H1 (cell line): ENCODE measurements around the gene OR13C9. TPM values are rescaled to one million over a fixed set of nuclear protein-coding genes. Genes with fewer than 3 reads are reported as not detected.
"Not testable (repeated sequence)": the region's sequence is repeated elsewhere in the genome, so short reads cannot be mapped to it uniquely, and the experiment has no call there.

Source experiments
- CTCF ChIA-PET: fragments of 300-600 bp; sonication (Branson Sonifier 250); formaldehyde crosslinking; loops from one replicate; lab custom pipeline; 2021; ENCODE audit not compliant: partially characterized antibody; lab: Charles Lee
- POLR2A ChIA-PET: fragments of 300-600 bp; sonication (Branson Sonifier 250); formaldehyde crosslinking; loops from one replicate; lab custom pipeline; 2021; ENCODE audit warnings: inconsistent platforms; ENCODE audit not compliant: partially characterized antibody; lab: Charles Lee
- DNase-seq, 2 experiments: peaks; one replicate each; pipeline versions ENCODE4 v3.0.0 to v3.0.0-alpha.2; 2010 to 2022; ENCODE audit warnings: low spot score in 2 of 2, low read depth in 1 of 2, mixed read lengths in 1 of 2
- FAIRE-seq: peaks from 2 replicates; lab custom pipeline; 2011; peaks lifted over from hg19 to GRCh38; lab: Jason Lieb, UNC
- H2AFZ ChIP-seq: 2 replicates; pipeline ENCODE4 v1.8.1; 2012; ENCODE audit warnings: low read length, inconsistent platforms
- H2AK5ac ChIP-seq: 2 replicates; pipeline ENCODE4 v1.6.1; 2013; ENCODE audit warnings: low read depth, low read length
- H2BK120ac ChIP-seq: replicated peaks from 2 replicates; pipeline ENCODE3; 2013; ENCODE audit warnings: low read depth, low read length, inconsistent platforms
- H2BK12ac ChIP-seq: 2 replicates; pipeline ENCODE4 v1.6.1; 2013; ENCODE audit warnings: low read depth, low read length
- H2BK15ac ChIP-seq: 2 replicates; pipeline ENCODE4 v1.6.1; 2013; ENCODE audit warnings: low read length
- H2BK20ac ChIP-seq: 2 replicates; pipeline ENCODE4 v1.6.1; 2013; ENCODE audit warnings: low read length
- H2BK5ac ChIP-seq: 2 replicates; pipeline ENCODE4 v1.6.1; 2013; ENCODE audit warnings: low read depth, low read length
- H3K14ac ChIP-seq: 2 replicates; pipeline ENCODE4 v1.6.1; 2013; ENCODE audit warnings: inconsistent platforms; ENCODE audit not compliant: insufficient read length
- H3K18ac ChIP-seq: 2 replicates; pipeline ENCODE4 v1.6.1; 2013; ENCODE audit warnings: low read length; ENCODE audit errors: extremely low read depth
- H3K23ac ChIP-seq: 2 replicates; pipeline ENCODE4 v1.6.1; 2013; ENCODE audit warnings: inconsistent platforms; ENCODE audit not compliant: insufficient read length
- H3K23me2 ChIP-seq: 2 replicates; pipeline ENCODE4 v1.6.1; 2013; ENCODE audit warnings: low read depth, low read length
- H3K27ac ChIP-seq: 2 replicates; pipeline ENCODE4 v1.6.1; 2011; ENCODE audit warnings: low read depth, low read length, inconsistent platforms
- H3K27me3 ChIP-seq, 4 experiments: replicated peaks in 1 of 4; 1 replicate in 1 of 4; 2 replicates in 3 of 4; pipeline versions ENCODE4 v1.6.1 to v1.8.1; 2011 to 2013; ENCODE audit warnings: low read length in 3 of 4, mild to moderate bottlenecking in 3 of 4, inconsistent platforms in 2 of 4, mixed read lengths in 2 of 4, moderate library complexity in 1 of 4; ENCODE audit not compliant: control insufficient read depth in 3 of 4, insufficient read depth in 3 of 4; ENCODE audit errors: extremely low read depth in 1 of 4
- H3K36me3 ChIP-seq, 4 experiments: 2 replicates each; pipeline versions ENCODE4 v1.6.1 to v1.8.1; 2011 to 2013; ENCODE audit warnings: mild to moderate bottlenecking in 4 of 4, low read length in 3 of 4, moderate library complexity in 2 of 4, control low read depth in 1 of 4, inconsistent platforms in 1 of 4; ENCODE audit not compliant: insufficient read depth in 4 of 4, control insufficient read depth in 2 of 4
- H3K4ac ChIP-seq: replicated peaks from 2 replicates; pipeline ENCODE3; 2013; ENCODE audit warnings: low read length, low read depth, mixed read lengths, inconsistent platforms; ENCODE audit not compliant: insufficient read length
- H3K4me1 ChIP-seq, 4 experiments: replicated peaks in 1 of 4; 1 replicate in 1 of 4; 2 replicates in 3 of 4; pipeline versions ENCODE4 v1.6.1 to v1.8.1; 2011 to 2013; ENCODE audit warnings: low read length in 3 of 4, inconsistent platforms in 2 of 4, mixed read lengths in 1 of 4; ENCODE audit not compliant: insufficient read depth in 4 of 4, control insufficient read depth in 3 of 4
- H3K4me2 ChIP-seq, 2 experiments: 2 replicates each; pipeline versions ENCODE4 v1.6.1 to v1.8.1; 2011 to 2013; ENCODE audit warnings: low read depth in 2 of 2, low read length in 2 of 2, control low read depth in 1 of 2, inconsistent platforms in 1 of 2, mild to moderate bottlenecking in 1 of 2; ENCODE audit not compliant: insufficient read depth in 1 of 2
- H3K4me3 ChIP-seq, 4 experiments: fragments of 200-600, 300-600 bp in 1 of 4; sonication (generic), shearing (Covaris generic), sonication (Bioruptor Twin) in 1 of 4; 2 replicates each; pipeline versions ENCODE4 v1.5.1 to v1.8.1; 2011 to 2016; ENCODE audit warnings: low read length in 4 of 4, low read depth in 3 of 4, control low read depth in 2 of 4, inconsistent platforms in 2 of 4, mild to moderate bottlenecking in 2 of 4, mixed read lengths in 1 of 4, moderate library complexity in 1 of 4; ENCODE audit not compliant: insufficient read depth in 2 of 4; ENCODE audit errors: extremely low read depth in 1 of 4
- H3K56ac ChIP-seq: replicated peaks from 2 replicates; pipeline ENCODE3; 2013; ENCODE audit warnings: low read depth, mild to moderate bottlenecking, mixed read lengths, low read length, inconsistent platforms; ENCODE audit not compliant: insufficient read length
- H3K79me1 ChIP-seq: 2 replicates; pipeline ENCODE4 v1.6.1; 2013; ENCODE audit warnings: low read depth, low read length, control low read depth
- H3K79me2 ChIP-seq, 2 experiments: 2 replicates each; pipeline versions ENCODE4 v1.6.1 to v1.8.1; 2012 to 2013; ENCODE audit warnings: low read length in 2 of 2, mild to moderate bottlenecking in 2 of 2, inconsistent platforms in 1 of 2; ENCODE audit not compliant: insufficient read depth in 2 of 2, control insufficient read depth in 1 of 2
- H3K9ac ChIP-seq, 4 experiments: replicated peaks in 1 of 4; 1 replicate in 1 of 4; 2 replicates in 3 of 4; pipeline versions ENCODE4 v1.6.1 to v1.8.1; 2011 to 2013; ENCODE audit warnings: low read depth in 3 of 4, low read length in 3 of 4, control low read depth in 2 of 4, mild to moderate bottlenecking in 2 of 4, moderate library complexity in 2 of 4, inconsistent platforms in 1 of 4; ENCODE audit errors: extremely low read depth in 1 of 4
- H3K9me3 ChIP-seq, 2 experiments: 2 replicates each; pipeline versions ENCODE4 v1.6.1 to v1.8.1; 2012 to 2013; ENCODE audit warnings: mild to moderate bottlenecking in 2 of 2, moderate library complexity in 2 of 2, control low read depth in 1 of 2, inconsistent platforms in 1 of 2, low read depth in 1 of 2, low read length in 1 of 2, mixed read lengths in 1 of 2; ENCODE audit not compliant: insufficient read depth in 2 of 2
- H4K20me1 ChIP-seq, 2 experiments: replicated peaks in 1 of 2; 2 replicates each; pipeline versions ENCODE3 to v1.8.1; 2011 to 2013; ENCODE audit warnings: inconsistent platforms in 2 of 2, low read length in 2 of 2, mild to moderate bottlenecking in 1 of 2; ENCODE audit not compliant: insufficient read depth in 2 of 2, control insufficient read depth in 1 of 2
- H4K5ac ChIP-seq: 2 replicates; pipeline ENCODE4 v1.6.1; 2013; ENCODE audit warnings: low read length, low read depth, mixed read lengths, inconsistent platforms; ENCODE audit not compliant: insufficient read length
- H4K8ac ChIP-seq: 2 replicates; pipeline ENCODE4 v1.8.0; 2013; ENCODE audit warnings: mild to moderate bottlenecking, moderate library complexity, low read length, inconsistent platforms; ENCODE audit not compliant: insufficient read depth; ENCODE audit errors: extremely low read depth
- H4K91ac ChIP-seq: replicated peaks from 2 replicates; pipeline ENCODE3; 2013; ENCODE audit warnings: low read length, mixed read lengths, inconsistent platforms; ENCODE audit not compliant: insufficient read length
- WGBS, 2 experiments: shearing (Covaris generic) in 1 of 2; methylation state at CpG; one replicate each; pipeline versions ENCODE4 v1.1.6 to v1.1.7; 2013 to 2015; ENCODE audit warnings: low lambda C conversion rate in 2 of 2, mixed read lengths in 2 of 2, inconsistent platforms in 1 of 2, low coverage in 1 of 2, missing lambda C conversion rate in 1 of 2; ENCODE audit not compliant: insufficient replicate concordance in 2 of 2, insufficient coverage in 1 of 2, insufficient read length in 1 of 2; ENCODE audit errors: extremely low coverage in 1 of 2, missing lambda C conversion rate in 1 of 2; 5-methylcytosine and 5-hydroxymethylcytosine counted together
- polyA plus RNA-seq, 7 experiments: library from polyadenylated mRNA; depleted of rRNA in 3 of 7; stranded (reverse) in 5 of 7; unstranded in 2 of 7; fragments of >200 nt in 5 of 7; fragments of 200-250 nt in 2 of 7; gene quantifications; 1 replicate in 5 of 7; 2 replicates in 1 of 7; 4 replicates in 1 of 7; pipeline versions ENCODE4 v1.2.1 to v1.2.3, GENCODE V29; 2011 to 2013; ENCODE audit warnings: missing spikeins in 2 of 7, mixed read lengths in 2 of 7
- total RNA-seq: library from RNA; stranded (reverse); fragmentation: NEBNext Ultra II Directional; extraction: Animal tissue kit (Norgen Biotek cat#: 25700); gene quantifications from 2 replicates; pipeline ENCODE4 v1.2.1, GENCODE V29; 2021

Gene OR13C9
- total and polyA plus RNA-seq, 2 of the 8 experiments (the other 6 are each of a cell fraction or from before 2014, with no cell fraction given): not detected

GRCh38 chr9:104599313-104599712 lies 18.7 kb downstream of the OR13C9 start, which contains the start of gene OR13C5:
Gene OR13C5 (minus strand): TSS chr9:104599413. CDS start chr9:104599413, 0 bp downstream.
- H3K27ac ChIP-seq, H2BK120ac ChIP-seq, H2AFZ ChIP-seq, H3K36me3 ChIP-seq, H2BK5ac ChIP-seq, H3K9ac ChIP-seq, H3K4me3 ChIP-seq, H2BK12ac ChIP-seq, H3K9me3 ChIP-seq, H3K27me3 ChIP-seq, H4K5ac ChIP-seq, DNase-seq, H3K18ac ChIP-seq, H3K4me1 ChIP-seq, H3K23me2 ChIP-seq, H3K79me2 ChIP-seq, FAIRE-seq, H3K56ac ChIP-seq, H3K4ac ChIP-seq, H4K20me1 ChIP-seq, H4K91ac ChIP-seq, H3K79me1 ChIP-seq, H2BK20ac ChIP-seq, H3K14ac ChIP-seq, POLR2A ChIA-PET, H2BK15ac ChIP-seq, H3K23ac ChIP-seq, H4K8ac ChIP-seq, CTCF ChIA-PET, H2AK5ac ChIP-seq, H3K4me2 ChIP-seq: not testable (repeated sequence)

DNA sequence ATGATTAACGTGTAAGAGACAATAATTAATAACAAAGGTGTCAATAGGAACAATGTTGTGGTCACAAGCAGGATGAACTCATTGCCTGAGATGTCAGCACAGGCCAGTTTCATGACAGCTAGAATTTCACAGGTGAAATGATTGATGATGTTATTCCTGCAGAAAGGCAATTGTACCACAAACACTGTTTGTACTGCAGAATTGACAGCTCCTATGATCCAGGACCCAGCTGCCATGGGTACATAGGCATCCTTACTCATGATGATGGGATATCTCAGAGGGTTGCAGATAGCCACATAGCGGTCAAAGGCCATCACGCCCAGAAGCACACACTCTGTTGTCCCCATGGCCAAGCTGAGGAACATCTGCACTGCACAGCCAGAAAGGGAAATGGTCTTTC lies 19.3 kb downstream of the OR13C9 start:
- H4K5ac ChIP-seq, H2BK20ac ChIP-seq, H2BK12ac ChIP-seq, H3K4ac ChIP-seq, H2BK120ac ChIP-seq, H3K79me2 ChIP-seq, DNase-seq, H3K36me3 ChIP-seq, H4K91ac ChIP-seq, H3K4me3 ChIP-seq, H3K23ac ChIP-seq, H3K9me3 ChIP-seq, H3K79me1 ChIP-seq, H3K18ac ChIP-seq, H3K4me1 ChIP-seq, H2AFZ ChIP-seq, H2AK5ac ChIP-seq, H2BK5ac ChIP-seq, H3K9ac ChIP-seq, H4K20me1 ChIP-seq, H3K23me2 ChIP-seq, H3K27ac ChIP-seq, H3K27me3 ChIP-seq, FAIRE-seq, H3K56ac ChIP-seq, CTCF ChIA-PET, H3K4me2 ChIP-seq, H4K8ac ChIP-seq, H3K14ac ChIP-seq, POLR2A ChIA-PET, H2BK15ac ChIP-seq: not testable (repeated sequence)
- 85% methylated on average over 3 of the region's 3 CpGs; no CpG with 5 or more reads in 1 of the 2 experiments for WGBS, 2 experiments
